Stomach smooth muscle (tissue), 2 donors: ENCODE measurements around the gene DUSP6.

ENCODE experiments used
- H3K27ac ChIP-seq: one replicate; pipeline ENCODE4 v1.7.0; 2013; ENCODE audit warnings: mild to moderate bottlenecking, low read length, inconsistent platforms
- H3K27me3 ChIP-seq, 2 donors: one replicate each; pipeline ENCODE4 v1.7.0; 2013; ENCODE audit warnings: low read length in 2 of 2; ENCODE audit not compliant: insufficient read depth in 2 of 2, control insufficient read depth in 1 of 2
- H3K36me3 ChIP-seq, 2 donors: one replicate each; pipeline ENCODE4 v1.7.0; 2013; ENCODE audit warnings: low read length in 2 of 2; ENCODE audit not compliant: control insufficient read depth in 2 of 2, insufficient read depth in 2 of 2
- H3K4me1 ChIP-seq: one replicate; pipeline ENCODE4 v1.7.0; 2013; ENCODE audit warnings: low read length; ENCODE audit not compliant: control insufficient read depth, insufficient read depth
- H3K4me3 ChIP-seq, 2 donors: one replicate each; pipeline ENCODE4 v1.7.0; 2013; ENCODE audit warnings: low read length in 2 of 2
- H3K9ac ChIP-seq, 2 donors: one replicate each; pipeline ENCODE4 v1.7.0; 2013; ENCODE audit warnings: low read length in 2 of 2, mild to moderate bottlenecking in 1 of 2
- H3K9me3 ChIP-seq, 2 donors: one replicate each; pipeline ENCODE4 v1.7.0; 2013; ENCODE audit warnings: low read length in 2 of 2; ENCODE audit not compliant: control insufficient read depth in 2 of 2
- donor health status: healthy.
- donor health status: Pancreatic carcinoma.

The DUSP6 gene, protein sequence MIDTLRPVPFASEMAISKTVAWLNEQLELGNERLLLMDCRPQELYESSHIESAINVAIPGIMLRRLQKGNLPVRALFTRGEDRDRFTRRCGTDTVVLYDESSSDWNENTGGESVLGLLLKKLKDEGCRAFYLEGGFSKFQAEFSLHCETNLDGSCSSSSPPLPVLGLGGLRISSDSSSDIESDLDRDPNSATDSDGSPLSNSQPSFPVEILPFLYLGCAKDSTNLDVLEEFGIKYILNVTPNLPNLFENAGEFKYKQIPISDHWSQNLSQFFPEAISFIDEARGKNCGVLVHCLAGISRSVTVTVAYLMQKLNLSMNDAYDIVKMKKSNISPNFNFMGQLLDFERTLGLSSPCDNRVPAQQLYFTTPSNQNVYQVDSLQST

DNA sequence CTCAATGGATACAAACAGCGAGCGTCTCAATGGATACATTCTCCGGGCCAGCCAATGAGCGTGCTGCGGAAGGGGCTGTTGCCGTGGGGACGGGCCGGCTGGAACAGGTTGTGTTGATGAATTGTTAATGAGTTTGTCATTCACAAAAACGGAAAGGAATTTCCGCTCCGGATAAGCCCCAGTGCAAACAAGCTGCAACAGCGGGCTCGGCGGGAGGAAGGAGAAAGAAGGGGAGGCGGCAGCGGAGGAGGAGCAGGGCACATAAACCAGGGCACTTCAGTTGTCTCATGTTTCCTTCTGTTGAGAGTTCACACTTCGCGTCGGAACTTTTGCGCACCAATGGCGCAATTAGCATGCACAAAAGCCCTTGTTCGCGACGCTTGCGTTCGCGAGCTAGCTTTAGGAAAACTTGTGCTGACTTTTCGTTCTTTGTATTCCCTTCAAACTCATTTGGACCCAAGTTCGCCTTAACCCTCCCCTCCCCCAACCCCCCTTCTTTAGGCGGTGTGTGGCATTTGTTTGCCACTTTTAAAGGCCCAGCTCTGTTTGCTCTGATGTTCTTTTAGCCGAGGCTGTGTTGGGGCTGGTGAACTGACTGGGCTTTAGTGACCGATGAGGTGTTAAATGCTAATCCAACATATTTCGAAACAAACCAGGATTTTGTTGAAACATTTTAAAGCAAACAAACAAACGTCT, at the start of gene DUSP6:
Gene DUSP6, minus strand, starts transcription at position 10 of the 696 bp plus-strand sequence. CDS start 462 bp downstream, outside the sequence.
- Histone ChIP-seq H3K27ac (peak within 1 kb of the TSS; percentile 98), H3K36me3 (peaks cover 4 to 6% of the 10 kb centered on the region in 2 donors), H3K4me1 (peaks cover 48% of the 10 kb centered on the region), H3K9me3 (no peaks in the 10 kb centered on the region), H3K4me3 (peak within 1 kb of the TSS; percentile 88 to 95), H3K9ac (peak within 1 kb of the TSS; percentile 86 to 88), H3K27me3 (no peaks in the 10 kb centered on the region)

GRCh38 chr12:89401433-89402058, 49.2 kb upstream of the DUSP6 start:
- no peaks in the 10 kb centered on the region for H3K27me3 ChIP-seq
- H3K4me1 ChIP-seq, result no peaks in the 10 kb centered on the region
- no peaks in the 10 kb centered on the region for H3K9me3 ChIP-seq
- H3K4me3 ChIP-seq, result no peak overlapping the region
- H3K36me3 ChIP-seq, result no peaks in the 10 kb centered on the region
- H3K9ac ChIP-seq, result no peak overlapping the region
- no peak overlapping the region for H3K27ac ChIP-seq

DNA sequence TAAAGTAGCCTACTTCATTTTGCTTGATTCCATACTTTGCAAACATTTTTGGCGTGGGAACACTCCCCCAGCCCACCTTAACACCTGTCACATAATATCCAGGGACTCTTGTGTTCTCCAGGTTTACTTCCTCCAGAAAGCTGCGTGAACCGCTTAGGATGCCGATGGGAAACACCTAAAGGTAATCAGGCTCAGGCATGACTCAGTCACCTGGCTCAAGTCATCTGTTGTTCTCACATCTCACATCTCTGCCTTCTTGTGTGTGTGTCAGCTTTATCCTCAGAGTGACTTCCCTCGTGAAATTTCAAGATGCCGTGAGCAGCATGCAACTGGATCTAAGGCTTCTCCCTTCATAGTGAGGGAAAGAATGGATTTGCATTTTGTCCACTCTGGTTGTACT, 48.1 kb upstream of the DUSP6 start:
- no peaks in the 10 kb centered on the region for H3K27me3 ChIP-seq
- H3K9ac ChIP-seq, result no peak overlapping the region
- no peak overlapping the region for H3K27ac ChIP-seq
- no peaks in the 10 kb centered on the region for H3K36me3 ChIP-seq
- no peaks in the 10 kb centered on the region for H3K9me3 ChIP-seq
- H3K4me3 ChIP-seq, result no peak overlapping the region
- no peaks in the 10 kb centered on the region for H3K4me1 ChIP-seq

DNA sequence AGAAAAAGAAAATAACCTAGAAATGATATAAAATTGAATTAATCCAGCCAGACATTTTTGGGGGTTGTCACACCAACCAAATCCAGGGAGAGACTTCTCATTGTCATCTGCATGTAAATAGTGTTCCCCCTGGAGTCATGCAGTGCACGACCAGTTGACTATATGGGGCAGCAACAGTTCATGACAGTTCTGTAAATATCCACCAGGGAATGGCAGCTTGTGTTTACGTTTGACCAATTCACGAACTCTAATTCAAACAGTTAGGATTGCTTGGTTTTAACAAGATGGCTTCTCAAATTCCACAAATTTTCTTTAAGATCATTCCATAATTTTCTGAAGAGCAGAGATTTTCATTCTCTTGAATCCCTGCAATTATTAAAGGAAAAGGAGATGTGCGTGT, 43.4 kb upstream of the DUSP6 start:
- Histone ChIP-seq H3K27me3 (no peaks in the 10 kb centered on the region), H3K27ac (no peak overlapping the region), H3K9ac (no peak overlapping the region), H3K36me3 (no peaks in the 10 kb centered on the region), H3K9me3 (no peaks in the 10 kb centered on the region), H3K4me3 (no peak overlapping the region), H3K4me1 (no peaks in the 10 kb centered on the region)

GRCh38 chr12:89393551-89394121, 41.3 kb upstream of the DUSP6 start:
- Histone ChIP-seq H3K27me3 (no peaks in the 10 kb centered on the region), H3K27ac (no peak overlapping the region), H3K36me3 (no peaks in the 10 kb centered on the region), H3K9ac (no peak overlapping the region), H3K9me3 (no peaks in the 10 kb centered on the region), H3K4me1 (no peaks in the 10 kb centered on the region), H3K4me3 (no peak overlapping the region)

DNA sequence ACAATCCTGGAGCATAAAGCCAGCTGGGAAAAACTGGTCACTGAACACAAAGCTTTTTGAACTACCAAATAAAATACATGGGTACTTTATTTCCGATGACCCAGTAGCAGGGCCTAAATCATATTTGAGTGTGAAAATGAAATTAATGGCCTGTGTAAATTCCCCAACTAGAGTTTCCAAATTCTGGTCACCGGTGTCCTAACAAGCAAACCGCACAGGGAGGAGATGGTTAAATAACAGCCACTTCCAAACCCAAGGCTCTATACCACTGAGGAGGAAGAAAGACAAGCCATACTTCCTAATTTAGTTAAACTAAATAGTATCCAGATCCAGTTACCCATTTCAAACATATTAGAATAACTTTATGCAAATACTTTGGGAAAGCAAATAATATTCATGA, 40.1 kb upstream of the DUSP6 start:
- no peaks in the 10 kb centered on the region for H3K27me3 ChIP-seq
- no peak overlapping the region for H3K9ac ChIP-seq
- no peaks in the 10 kb centered on the region for H3K4me1 ChIP-seq
- no peak overlapping the region for H3K27ac ChIP-seq
- H3K36me3 ChIP-seq, result no peaks in the 10 kb centered on the region
- no peaks in the 10 kb centered on the region for H3K9me3 ChIP-seq
- no peak overlapping the region for H3K4me3 ChIP-seq

GRCh38 chr12:89391726-89392336, 39.5 kb upstream of the DUSP6 start:
- no peaks in the 10 kb centered on the region for H3K9me3 ChIP-seq
- no peak overlapping the region for H3K27ac ChIP-seq
- no peaks in the 10 kb centered on the region for H3K27me3 ChIP-seq
- H3K4me3 ChIP-seq, result no peak overlapping the region
- no peaks in the 10 kb centered on the region for H3K4me1 ChIP-seq
- H3K9ac ChIP-seq, result no peak overlapping the region
- H3K36me3 ChIP-seq, result no peaks in the 10 kb centered on the region

DNA sequence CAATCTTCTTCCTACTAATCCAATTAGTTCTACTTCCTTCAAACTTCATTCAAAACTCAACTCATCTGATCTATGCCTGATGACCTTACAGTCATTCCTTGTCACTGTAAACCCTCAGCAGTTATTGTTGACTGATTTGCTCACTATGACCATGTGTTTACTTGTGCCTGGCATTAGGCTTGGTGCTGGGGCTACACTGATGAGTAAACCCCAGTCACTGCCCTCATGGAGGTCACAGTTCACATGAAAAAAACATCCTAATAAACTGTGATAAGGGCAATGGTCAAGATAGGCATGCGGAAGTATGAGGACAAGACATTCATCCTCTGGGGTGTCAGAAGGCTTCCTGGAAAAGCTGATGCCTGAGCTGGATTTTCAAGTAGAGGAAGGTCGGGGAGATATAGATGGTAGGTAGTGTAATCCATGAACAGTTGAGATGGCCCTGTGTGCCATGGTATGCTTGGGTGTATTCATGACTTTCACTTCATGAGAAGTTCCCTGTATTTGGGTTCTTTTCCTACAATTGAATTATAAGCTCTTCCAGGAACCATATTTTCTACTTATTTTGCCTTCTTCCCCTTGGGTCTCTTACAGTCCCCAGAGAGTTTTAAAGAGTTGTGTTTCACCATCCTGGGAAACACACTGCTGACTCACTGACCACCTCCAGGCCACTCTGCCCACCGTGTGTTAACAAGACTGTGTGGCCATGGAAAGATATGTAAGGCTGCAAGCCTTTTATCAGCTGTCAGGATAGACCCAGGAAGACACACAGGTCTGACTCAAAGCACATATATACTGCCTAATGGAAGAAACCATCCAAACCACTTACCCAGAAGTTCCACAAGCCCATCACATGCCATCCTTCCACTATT, 38.7 kb upstream of the DUSP6 start:
- H3K27ac ChIP-seq, result no peak overlapping the region
- H3K9ac ChIP-seq, result no peak overlapping the region
- H3K36me3 ChIP-seq, result no peaks in the 10 kb centered on the region
- no peaks in the 10 kb centered on the region for H3K9me3 ChIP-seq
- H3K27me3 ChIP-seq, result no peaks in the 10 kb centered on the region
- H3K4me1 ChIP-seq, result no peaks in the 10 kb centered on the region
- no peak overlapping the region for H3K4me3 ChIP-seq

DNA sequence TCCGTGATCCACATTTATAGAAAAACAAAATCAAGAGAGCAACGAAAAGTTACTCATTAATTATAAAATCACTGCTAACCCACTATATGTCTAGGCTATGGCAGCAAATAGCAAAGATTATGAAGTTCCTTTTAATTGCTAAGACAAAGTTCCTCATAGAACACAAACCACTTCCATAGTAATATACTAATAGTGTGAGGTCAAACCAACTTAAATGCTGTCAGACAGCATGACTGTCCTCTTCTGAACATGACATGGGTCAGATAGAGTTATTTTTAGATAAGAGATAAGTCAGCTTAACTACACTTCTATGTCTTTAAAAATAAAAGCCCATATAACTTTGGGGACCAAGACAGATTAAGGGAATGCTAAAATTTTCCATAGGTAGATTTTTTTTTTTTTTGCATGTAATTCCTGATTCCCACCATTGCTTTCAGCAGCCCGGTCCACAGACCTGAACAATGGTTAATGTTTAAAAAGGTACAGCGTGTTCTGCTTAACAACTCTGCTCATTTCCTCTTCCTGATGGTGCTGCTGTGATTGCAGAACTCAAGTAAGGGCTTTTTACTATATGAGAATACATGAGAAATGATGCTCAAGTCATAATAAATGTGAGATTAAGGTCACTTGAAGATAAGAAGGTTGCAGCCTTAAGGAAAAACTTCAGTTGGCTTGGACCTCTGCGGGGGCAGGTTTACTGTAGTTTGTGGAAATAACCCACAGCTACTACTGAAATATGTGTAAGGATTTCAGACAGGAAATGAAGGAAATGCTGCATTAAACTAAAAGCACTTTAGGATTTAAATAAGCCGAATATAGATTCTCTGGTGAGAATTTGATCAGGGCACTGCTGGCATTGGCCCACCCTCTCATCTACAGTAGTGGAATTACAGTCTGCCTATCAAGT, 37.7 kb upstream of the DUSP6 start:
- no peak overlapping the region for H3K9ac ChIP-seq
- no peaks in the 10 kb centered on the region for H3K9me3 ChIP-seq
- no peaks in the 10 kb centered on the region for H3K27me3 ChIP-seq
- H3K36me3 ChIP-seq, result no peaks in the 10 kb centered on the region
- peaks cover under 1% of the 10 kb centered on the region for H3K4me1 ChIP-seq
- H3K4me3 ChIP-seq, result no peak overlapping the region
- no peak overlapping the region for H3K27ac ChIP-seq
